K562 (cell line): ENCODE measurements around the gene ELAC1. TPM values are rescaled to one million over a fixed set of nuclear protein-coding genes. Genes with fewer than 3 reads are reported as not detected.

Experiments used
- ATAC-seq: fragments of 200-7000 bp; cut with Tn5 transposase; 3 replicates; pipeline ENCODE4 v1.9.1; 2020; ENCODE audit warnings: moderate library complexity
- BruUV-seq: library from RNA; stranded (reverse); fragments of 400-500 nt; replicated peaks from 2 replicates; lab custom pipeline; 2021; lab: Mats Ljungman, UMichigan
- CTCF ChIA-PET: fragments of 300-600 bp; formaldehyde crosslinking; extraction: SDS; loops from one replicate; lab custom pipeline; 2021; ENCODE audit warnings: low intra/inter-chr PET ratio; lab: Yijun Ruan, JAX
- POLR2A ChIA-PET: fragments of 300-600, 350-650 bp; sonication (Branson Sonifier 250); formaldehyde crosslinking; extraction: SDS; loops from one replicate; lab custom pipeline; 2021; ENCODE audit warnings: antibody characterized with exemption, inconsistent platforms; lab: Yijun Ruan, JAX
- DNase-seq, 4 experiments: peaks; one replicate each; pipeline versions ENCODE4 v3.0.0 to v3.0.0-alpha.2; 2011 to 2018; ENCODE audit warnings: low spot score in 3 of 4, mixed read lengths in 3 of 4; ENCODE audit errors: extremely low read depth in 1 of 4
- FAIRE-seq: peaks from 2 replicates; lab custom pipeline; 2011; peaks lifted over from hg19 to GRCh38; lab: Jason Lieb, UNC
- H2AFZ ChIP-seq: 2 replicates; pipeline ENCODE4 v1.6.0; 2011; ENCODE audit warnings: low read depth, low read length, control low read depth, inconsistent platforms
- H3K27ac ChIP-seq: fragments of 200-600 bp; 3 replicates; pipeline ENCODE4 v1.8.0; 2011; ENCODE audit warnings: low read depth, mild to moderate bottlenecking, control low read depth, inconsistent platforms, low read length, moderate library complexity, mixed read lengths; ENCODE audit errors: extremely low read depth
- H3K27me3 ChIP-seq, 2 experiments: fragments of 300-600 bp in 1 of 2; 2 replicates in 1 of 2; 3 replicates in 1 of 2; pipeline versions ENCODE4 v1.6.0 to v1.8.0; 2011; ENCODE audit warnings: inconsistent platforms in 2 of 2, low read length in 2 of 2, mild to moderate bottlenecking in 1 of 2, mixed read lengths in 1 of 2, moderate library complexity in 1 of 2; ENCODE audit not compliant: control insufficient read depth in 2 of 2, insufficient read depth in 2 of 2
- H3K36me3 ChIP-seq: fragments of 300-600 bp; 3 replicates; pipeline ENCODE4 v1.8.0; 2011; ENCODE audit warnings: mild to moderate bottlenecking, low read length, inconsistent platforms; ENCODE audit not compliant: control insufficient read depth, insufficient read depth
- H3K4me1 ChIP-seq, 2 experiments: fragments of 200-600 bp in 1 of 2; replicated peaks in 1 of 2; 2 replicates in 1 of 2; 3 replicates in 1 of 2; pipeline versions ENCODE4 v1.5.1 to v1.8.0; 2011; ENCODE audit warnings: inconsistent platforms in 2 of 2, low read length in 2 of 2, mild to moderate bottlenecking in 1 of 2, mixed read lengths in 1 of 2, moderate library complexity in 1 of 2; ENCODE audit not compliant: control insufficient read depth in 2 of 2, insufficient read depth in 2 of 2
- H3K4me2 ChIP-seq: 2 replicates; pipeline ENCODE4 v1.6.1; 2011; ENCODE audit warnings: low read length, control low read depth, inconsistent platforms, mixed read lengths; ENCODE audit not compliant: insufficient read depth
- H3K4me3 ChIP-seq: fragments of 200-600 bp; sonication (generic), shearing (Covaris generic); 2 replicates; pipeline ENCODE4 v1.5.1; 2016; ENCODE audit warnings: control low read depth, inconsistent platforms
- H3K79me2 ChIP-seq: fragments of 200-600 bp; 3 replicates; pipeline ENCODE4 v1.8.0; 2011; ENCODE audit warnings: low read length, inconsistent platforms; ENCODE audit not compliant: control insufficient read depth, insufficient read depth
- H3K9ac ChIP-seq, 2 experiments: 2 replicates each; pipeline versions ENCODE4 v1.6.0 to v1.6.1; 2011; ENCODE audit warnings: low read depth in 2 of 2, low read length in 2 of 2, control low read depth in 1 of 2, inconsistent platforms in 1 of 2, mild to moderate bottlenecking in 1 of 2, mixed read lengths in 1 of 2; ENCODE audit not compliant: insufficient read depth in 1 of 2
- H3K9me1 ChIP-seq: one replicate; pipeline ENCODE4 v1.6.0; 2011; ENCODE audit warnings: inconsistent platforms, mild to moderate bottlenecking, low read length, moderate library complexity; ENCODE audit not compliant: control insufficient read depth, insufficient read depth
- H3K9me3 ChIP-seq: replicated peaks from 2 replicates; pipeline ENCODE4 v1.5.1; 2011; ENCODE audit warnings: low read depth, low read length, inconsistent platforms; ENCODE audit not compliant: control insufficient read depth, insufficient read depth
- H4K20me1 ChIP-seq: replicated peaks from 2 replicates; pipeline ENCODE4 v1.6.1; 2011; ENCODE audit warnings: low read length, inconsistent platforms, mixed read lengths; ENCODE audit not compliant: control insufficient read depth, insufficient read depth
- ADNP ChIP-seq: fragments of 200-800 bp; sonication (Bioruptor generic); IDR thresholded peaks from 2 replicates; pipeline ENCODE4 v1.6.1; 2016; ENCODE audit warnings: missing genetic modification characterization, missing compliant biosample characterization
- FOXK2 ChIP-seq, 2 experiments: fragments of 450-650 bp; IDR thresholded peaks in 1 of 2; conservative IDR thresholded peaks in 1 of 2; 2 replicates each; pipeline ENCODE4 v1.6.1; 2016; ENCODE audit warnings: low read depth in 2 of 2, mild to moderate bottlenecking in 1 of 2
- NRF1 ChIP-seq, 2 experiments: fragments of 450-650 bp; IDR thresholded peaks in 1 of 2; conservative IDR thresholded peaks in 1 of 2; 2 replicates each; pipeline ENCODE4 v1.6.1; 2014; ENCODE audit warnings: mild to moderate bottlenecking in 2 of 2
- POLR2A ChIP-seq: fragments of 450-650 bp; conservative IDR thresholded peaks from 2 replicates; pipeline ENCODE4 v1.6.1; 2016
- TAF1 ChIP-seq: IDR thresholded peaks from 2 replicates; pipeline ENCODE4 v1.6.1; 2011; ENCODE audit warnings: mild to moderate bottlenecking, low read length, moderate library complexity; ENCODE audit not compliant: insufficient read depth, control insufficient read depth, severe bottlenecking; ENCODE audit errors: extremely low read depth
- TAF9B ChIP-seq: fragments of 450-650 bp; IDR thresholded peaks from 2 replicates; pipeline ENCODE4 v1.6.1; 2018; ENCODE audit warnings: mild to moderate bottlenecking; ENCODE audit not compliant: partially characterized antibody
- WGBS: fragments of 100-300 bp; shearing (Covaris generic); methylation state at CpG from one replicate; pipeline ENCODE4 v1.1.6; 2016; ENCODE audit warnings: low coverage, mixed read lengths; ENCODE audit not compliant: insufficient coverage; ENCODE audit errors: missing lambda C conversion rate; 5-methylcytosine and 5-hydroxymethylcytosine counted together
- in situ Hi-C: fragments of 300-500 bp; cut with MboI; formaldehyde crosslinking; loops from 4 replicates; pipeline ENCODE4 v1.15.0; 2018; ENCODE audit warnings: inconsistent platforms, mixed read lengths
- intact Hi-C: fragments of 100-400 bp; cut with micrococcal nuclease; formaldehyde crosslinking; loops from 2 replicates; pipeline ENCODE4 v1.14.2; 2022
- polyA plus RNA-seq, 8 experiments: library from polyadenylated mRNA; depleted of rRNA in 4 of 8; stranded (reverse) in 5 of 8; unstranded in 3 of 8; fragments of >200 nt; fragmentation: Nextera tagmentation in 2 of 8; fragmentation: Illumina TruSeq in 1 of 8; extraction: Ambion mirVana in 2 of 8; extraction: Trizol in 1 of 8; gene quantifications; 2 replicates each; pipeline versions ENCODE4 v1.2.1 to v1.2.3, GENCODE V29; 2011 to 2014; ENCODE audit warnings: inconsistent platforms in 1 of 8, missing spikeins in 1 of 8
- total RNA-seq, 7 experiments: library from RNA; depleted of rRNA in 6 of 7; stranded (reverse); fragments of >200 nt in 6 of 7; fragmentation: Illumina TruSeq in 2 of 7; extraction: Trizol in 2 of 7; gene quantifications; 2 replicates each; pipeline versions ENCODE4 v1.2.1 to v1.2.3, GENCODE V29; 2011 to 2021; ENCODE audit warnings: low replicate concordance in 1 of 7

Gene ELAC1
- total and polyA plus RNA-seq, 9 of the 15 experiments (the other 6 are each of a cell fraction or from before 2014, with no cell fraction given): 3.7 to 7.7 (median 4.9) TPM

DNA sequence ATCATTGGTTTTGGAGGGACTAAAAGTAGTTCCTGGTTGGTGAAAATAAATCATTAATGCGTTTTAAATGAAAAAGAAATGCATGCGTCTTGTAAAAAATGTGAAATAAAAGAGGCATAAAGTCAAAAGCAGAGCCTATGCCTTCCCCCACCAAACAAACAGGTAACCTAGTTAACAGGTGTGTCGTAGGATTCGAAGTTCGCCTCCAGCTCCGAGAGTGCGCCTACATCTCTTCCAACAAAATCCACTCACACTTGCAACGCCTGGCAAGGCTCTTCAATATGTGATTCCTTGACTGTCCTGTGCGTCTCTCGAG lies 61.5 kb downstream of the ELAC1 start:
- intact Hi-C loops: no loop called here
- BruUV-seq: no TSS peak
- Histone ChIP-seq H3K9me3 (no peaks in the 10 kb centered on the region), H3K9ac (peak overlapping the region; percentile 87 to 96; a peak in 3 of 4 replicates), H3K79me2 (peaks cover 59% of the 10 kb centered on the region)
- CTCF ChIA-PET: no interaction called here
- DNase-seq: no peak
- peak; percentile 38 for ATAC-seq
- no peak for TF ChIP-seq ADNP
- TF ChIP-seq FOXK2 (conservative IDR thresholded peaks at IDR 0.05 in 1 of 2, IDR thresholded peaks at IDR 0.05 in 1 of 2; ENCODE audit: low read depth in 2 of 2): 0 out of 4 replicates have a peak, but pooled peaks of 1 of the 2 experiments have one; percentile 17
- TF ChIP-seq, all 486 proteins: peak for 1
- Histone ChIP-seq H3K4me2 (peak overlapping the region; percentile 93), H3K27ac (peak overlapping the region; percentile 94), H4K20me1 (peaks cover 9% of the 10 kb centered on the region), H3K9me1 (no peaks in the 10 kb centered on the region), H2AFZ (peak overlapping the region; percentile 89), H3K4me1 (peaks cover 7 to 25% of the 10 kb centered on the region in 2 experiments; a peak in 4 of 5 replicates), H3K4me3 (peak overlapping the region; percentile 75), H3K36me3 (peaks cover 8% of the 10 kb centered on the region; the same call in 2 of the 3 replicates), H3K27me3 (no peaks in the 10 kb centered on the region)
- no peak for FAIRE-seq
- in situ Hi-C loops: no loop called here
- POLR2A ChIA-PET: interaction anchor here (0.6 to 1.9 kb wide), 8 partner anchors 9 to 185 kb away, joined by 3 to 9 read pairs (median 4); partner anchors contain the start of gene ME2
- WGBS: 4% methylated on average over 10 of the region's 10 CpGs

DNA sequence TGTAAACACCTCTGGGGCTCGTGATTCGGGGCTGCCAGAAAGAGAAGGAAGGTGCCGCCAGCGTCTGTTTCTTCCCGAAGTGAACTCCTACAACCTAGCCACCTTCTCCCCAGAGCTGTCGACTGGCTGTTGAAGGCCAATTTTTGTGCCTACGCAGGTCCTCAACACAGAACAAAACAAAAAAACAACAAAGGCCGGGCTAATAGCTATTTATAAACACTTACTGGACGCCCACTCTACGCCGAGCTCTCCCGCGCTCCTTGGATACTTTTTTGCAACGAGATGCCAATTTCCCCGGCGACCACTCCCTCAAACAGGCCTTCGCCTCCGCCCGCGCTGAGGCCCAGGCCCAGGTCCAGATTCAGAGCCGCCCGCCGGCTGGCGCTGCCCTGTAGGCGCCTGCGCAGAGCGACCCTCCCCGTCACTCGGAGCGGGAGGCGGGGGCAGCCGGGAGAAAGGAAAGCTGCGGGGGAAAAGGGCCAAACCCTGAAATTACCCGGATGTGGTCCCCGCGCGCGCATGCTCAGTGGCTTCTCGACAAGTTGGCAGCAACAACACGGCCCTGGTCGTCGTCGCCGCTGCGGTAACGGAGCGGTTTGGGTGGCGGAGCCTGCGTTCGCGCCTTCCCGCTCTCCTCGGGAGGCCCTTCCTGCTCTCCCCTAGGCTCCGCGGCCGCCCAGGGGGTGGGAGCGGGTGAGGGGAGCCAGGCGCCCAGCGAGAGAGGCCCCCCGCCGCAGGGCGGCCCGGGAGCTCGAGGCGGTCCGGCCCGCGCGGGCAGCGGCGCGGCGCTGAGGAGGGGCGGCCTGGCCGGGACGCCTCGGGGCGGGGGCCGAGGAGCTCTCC lies 62.1 kb downstream of the ELAC1 start, which contains the start of gene SMAD4:
TSS of gene SMAD4 (plus strand) at position 520 of the 843 bp plus-strand sequence. CDS start 16,834 bp downstream, outside the sequence.
- H3K4me1 ChIP-seq: peaks cover 7 to 25% of the 10 kb centered on the region in 2 experiments; a peak in 4 of 5 replicates
- H3K79me2 ChIP-seq: peaks cover 65% of the 10 kb centered on the region
- DNase-seq (peak; percentile 93 to 94 (median 94)), ATAC-seq (peak; percentile 86), FAIRE-seq (peak; percentile 80)
- peak within 1 kb of the TSS; percentile 89 for H2AFZ ChIP-seq
- ChIA-PET POLR2A (interaction anchor here (0.6 to 2.9 kb wide), 12 partner anchors 9 to 185 kb away, joined by 3 to 14 read pairs (median 4); partner anchors contain the start of gene ME2), CTCF (interaction anchor here (1.3 kb wide), 1 partner anchor 211 kb away, joined by 3 read pairs; no protein-coding TSS in a partner anchor)
- WGBS: 2% methylated on average over 43 of the region's 79 CpGs
- H3K4me2 ChIP-seq: peak within 1 kb of the TSS; percentile 93
- peak within 1 kb of the TSS; percentile 87 to 96 for H3K9ac ChIP-seq
- H3K4me3 ChIP-seq: peak within 1 kb of the TSS; percentile 75
- in situ Hi-C loops (no loop called here), intact Hi-C loops (no loop called here)
- no peaks in the 10 kb centered on the region for H3K9me1 ChIP-seq
- H3K36me3 ChIP-seq: peaks cover 8% of the 10 kb centered on the region; the same call in 2 of the 3 replicates
- H3K9me3 ChIP-seq: no peaks in the 10 kb centered on the region
- peaks cover 13% of the 10 kb centered on the region for H4K20me1 ChIP-seq
- H3K27me3 ChIP-seq: no peaks in the 10 kb centered on the region
- peak within 1 kb of the TSS; percentile 94 for H3K27ac ChIP-seq
- TSS peak; percentile 69 for BruUV-seq
- TF ChIP-seq NRF1 (conservative IDR thresholded peaks at IDR 0.05 in 1 of 2, IDR thresholded peaks at IDR 0.05 in 1 of 2) (peak; percentile 97 to 98), TAF1 (peak; percentile 76), TAF9B (peak; percentile 42), POLR2A (peak; percentile 91)
